DND-41 (cell line): ENCODE results near the gene DNAH17.

Experiments used
- EZH2 ChIP-seq: IDR thresholded peaks from 3 replicates; pipeline ENCODE4 v1.6.1; 2012; ENCODE audit warnings: borderline replicate concordance, low read depth, mild to moderate bottlenecking, moderate library complexity, low read length, inconsistent platforms; ENCODE audit not compliant: severe bottlenecking
- TF ChIP-seq, protein P1 (sequence below): IDR thresholded peaks from 2 replicates; pipeline ENCODE4 v1.5.1; 2012; ENCODE audit warnings: borderline replicate concordance, low read length, moderate library complexity, mild to moderate bottlenecking; ENCODE audit not compliant: poor library complexity, severe bottlenecking; ENCODE audit errors: extremely low read depth

- TF ChIP-seq, protein P1, sequence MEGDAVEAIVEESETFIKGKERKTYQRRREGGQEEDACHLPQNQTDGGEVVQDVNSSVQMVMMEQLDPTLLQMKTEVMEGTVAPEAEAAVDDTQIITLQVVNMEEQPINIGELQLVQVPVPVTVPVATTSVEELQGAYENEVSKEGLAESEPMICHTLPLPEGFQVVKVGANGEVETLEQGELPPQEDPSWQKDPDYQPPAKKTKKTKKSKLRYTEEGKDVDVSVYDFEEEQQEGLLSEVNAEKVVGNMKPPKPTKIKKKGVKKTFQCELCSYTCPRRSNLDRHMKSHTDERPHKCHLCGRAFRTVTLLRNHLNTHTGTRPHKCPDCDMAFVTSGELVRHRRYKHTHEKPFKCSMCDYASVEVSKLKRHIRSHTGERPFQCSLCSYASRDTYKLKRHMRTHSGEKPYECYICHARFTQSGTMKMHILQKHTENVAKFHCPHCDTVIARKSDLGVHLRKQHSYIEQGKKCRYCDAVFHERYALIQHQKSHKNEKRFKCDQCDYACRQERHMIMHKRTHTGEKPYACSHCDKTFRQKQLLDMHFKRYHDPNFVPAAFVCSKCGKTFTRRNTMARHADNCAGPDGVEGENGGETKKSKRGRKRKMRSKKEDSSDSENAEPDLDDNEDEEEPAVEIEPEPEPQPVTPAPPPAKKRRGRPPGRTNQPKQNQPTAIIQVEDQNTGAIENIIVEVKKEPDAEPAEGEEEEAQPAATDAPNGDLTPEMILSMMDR: no peak
- TF ChIP-seq EZH2: no peak
Observed at GRCh38 chr17:78374631-78375274, 202.4 kb downstream of the DNAH17 start.
